Activated T-cell treated with anti-CD3 and anti-CD28 coated beads, Interleukin-2, amount 50 U/mL, for 4 hours (primary cell): ENCODE results near the gene GNAO1. TPM values are rescaled to one million over a fixed set of nuclear protein-coding genes. Genes with fewer than 3 reads are reported as not detected.

Experiments
- ATAC-seq, 2 donors: fragments of 200-7000 bp; cut with Tn5 transposase; one replicate each; pipeline ENCODE4 v1.10.0; 2021
- DNase-seq: peaks from one replicate; pipeline ENCODE4 v3.0.0-alpha.2; 2020
- H3K27me3 Mint-ChIP-seq: one replicate; pipeline ENCODE4 v1.8.0; 2021; ENCODE audit warnings: low read depth, mixed read lengths
- H3K36me3 Mint-ChIP-seq: one replicate; pipeline ENCODE4 v1.8.0; 2022; ENCODE audit warnings: mixed read lengths; ENCODE audit not compliant: insufficient read depth
- H3K4me1 Mint-ChIP-seq: one replicate; pipeline ENCODE4 v1.8.0; 2021; ENCODE audit warnings: low read depth, mixed read lengths
- H3K4me3 Mint-ChIP-seq: one replicate; pipeline ENCODE4 v1.8.0; 2021; ENCODE audit warnings: mild to moderate bottlenecking, moderate library complexity, mixed read lengths
- H3K9me3 Mint-ChIP-seq: one replicate; pipeline ENCODE4 v1.8.0; 2021; ENCODE audit warnings: mixed read lengths
- total RNA-seq, 3 donors: library from RNA; stranded (reverse); gene quantifications; one replicate each; pipeline ENCODE4 v1.2.1, GENCODE V29; 2021

GNAO1 gene
- total RNA-seq, 3 donors from 2014 or later, result 1.3 to 2.5 (median 2.1) TPM

- Mint-ChIP-seq H3K9me3 (no peaks in the 10 kb centered on the region), H3K27me3 (no peaks in the 10 kb centered on the region), H3K4me3 (no peak overlapping the region)
Measured at GRCh38 chr16:56241596-56241995, 50.3 kb downstream of the GNAO1 start.

DNA sequence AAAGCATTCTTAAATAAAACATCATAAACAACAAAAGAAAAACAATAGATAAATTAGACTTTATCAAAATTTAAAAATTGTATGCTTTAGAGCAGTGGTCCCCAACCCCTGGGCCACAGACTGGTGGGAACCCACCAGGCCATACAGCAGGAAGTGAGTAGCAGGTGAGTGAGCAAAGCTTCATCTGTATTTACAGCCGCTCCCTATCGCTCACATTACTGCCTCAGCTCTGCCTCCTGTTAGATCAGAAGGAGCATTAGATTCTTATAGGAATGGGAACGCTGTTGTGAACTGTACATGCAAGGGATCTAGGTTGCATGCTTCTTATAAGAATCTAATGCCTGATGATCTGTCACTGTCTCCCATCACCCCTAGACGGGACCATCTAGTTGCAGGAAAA lies 51.5 kb downstream of the GNAO1 start:
- H3K27me3 Mint-ChIP-seq, result no peaks in the 10 kb centered on the region
- no peak for DNase-seq
- no peaks in the 10 kb centered on the region for H3K36me3 Mint-ChIP-seq
- H3K4me3 Mint-ChIP-seq, result no peak overlapping the region
- ATAC-seq, result no peak
- H3K4me1 Mint-ChIP-seq, result no peaks in the 10 kb centered on the region
- no peaks in the 10 kb centered on the region for H3K9me3 Mint-ChIP-seq

More at GRCh38 chr16:56241596-56241995, 50.3 kb downstream of the GNAO1 start:
- DNase-seq (no peak), ATAC-seq (no peak)
- H3K36me3 Mint-ChIP-seq, result no peaks in the 10 kb centered on the region
- H3K4me1 Mint-ChIP-seq, result no peaks in the 10 kb centered on the region

- Mint-ChIP-seq H3K9me3 (no peaks in the 10 kb centered on the region), H3K4me1 (no peaks in the 10 kb centered on the region), H3K4me3 (no peak overlapping the region), H3K27me3 (no peaks in the 10 kb centered on the region), H3K36me3 (no peaks in the 10 kb centered on the region)
- DNase-seq (no peak), ATAC-seq (no peak)
Measured at GRCh38 chr16:56244612-56245011, 53.3 kb downstream of the GNAO1 start.

- H3K4me3 Mint-ChIP-seq, result no peak overlapping the region
- H3K4me1 Mint-ChIP-seq, result no peaks in the 10 kb centered on the region
- no peaks in the 10 kb centered on the region for H3K27me3 Mint-ChIP-seq
- H3K9me3 Mint-ChIP-seq, result no peaks in the 10 kb centered on the region
- ATAC-seq, result no peak
- no peak for DNase-seq
- no peaks in the 10 kb centered on the region for H3K36me3 Mint-ChIP-seq
Measured at GRCh38 chr16:56245197-56245596, 53.9 kb downstream of the GNAO1 start.

DNA sequence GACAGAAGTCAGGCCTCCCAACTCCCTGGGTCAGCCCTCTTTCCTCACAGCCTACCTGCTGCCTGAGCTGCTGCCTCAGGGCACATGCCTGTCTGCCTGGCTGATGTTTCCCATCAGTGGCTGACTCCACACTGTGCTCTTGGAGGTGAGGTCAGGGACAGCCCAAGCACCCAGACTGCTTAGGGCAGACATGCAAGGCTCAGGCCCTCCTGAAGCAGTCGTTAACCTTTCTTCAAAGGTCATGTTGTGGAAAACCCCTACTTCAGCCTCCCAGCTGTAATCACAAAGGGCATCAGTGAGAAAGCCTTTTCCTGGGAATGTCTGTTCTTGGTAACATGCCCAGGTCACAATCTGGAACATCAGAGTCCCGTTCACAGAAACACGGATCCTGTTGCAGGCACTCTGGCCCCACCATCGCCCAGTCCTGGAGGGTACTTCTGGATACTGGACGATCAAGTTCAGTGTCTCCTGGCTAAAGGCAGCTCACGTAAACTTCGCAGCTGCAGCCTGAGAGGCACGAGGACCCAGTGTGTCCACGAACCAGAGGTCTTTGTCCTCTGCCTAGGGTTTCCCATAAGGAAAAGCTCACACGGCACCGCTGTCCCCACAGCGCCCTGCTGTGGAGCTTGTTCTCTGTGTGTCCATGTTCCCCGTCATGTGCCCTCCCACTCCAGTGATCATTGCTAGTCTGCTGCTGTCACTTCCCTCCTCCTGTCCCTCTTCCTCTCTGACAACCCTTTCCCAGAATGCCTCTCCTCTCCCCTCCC lies 54.9 kb downstream of the GNAO1 start:
- no peaks in the 10 kb centered on the region for H3K9me3 Mint-ChIP-seq
- no peaks in the 10 kb centered on the region for H3K36me3 Mint-ChIP-seq
- H3K4me1 Mint-ChIP-seq, result no peaks in the 10 kb centered on the region
- DNase-seq (no peak), ATAC-seq (no peak)
- no peak overlapping the region for H3K4me3 Mint-ChIP-seq
- no peaks in the 10 kb centered on the region for H3K27me3 Mint-ChIP-seq

DNA sequence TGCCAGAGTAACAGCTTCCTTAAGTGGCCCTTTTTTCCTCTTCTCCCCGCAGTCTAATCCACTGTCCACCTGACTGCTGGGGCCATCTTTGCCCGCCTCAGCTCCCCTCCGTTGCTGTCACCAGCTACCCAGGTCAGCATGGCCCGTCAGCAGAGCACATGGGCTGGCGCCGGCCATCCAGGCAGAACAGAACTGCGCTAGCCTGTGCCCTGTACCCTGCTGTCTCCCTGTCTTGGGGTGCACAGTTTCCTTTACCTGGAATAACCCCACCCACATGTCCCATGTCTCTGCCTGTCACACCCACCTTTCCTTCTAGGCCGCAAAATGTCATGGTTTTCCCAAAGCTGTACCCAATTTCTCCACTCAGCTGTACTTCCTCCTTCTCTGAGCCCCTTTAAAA lies 55.7 kb downstream of the GNAO1 start:
- Mint-ChIP-seq H3K4me1 (no peaks in the 10 kb centered on the region), H3K9me3 (no peaks in the 10 kb centered on the region), H3K27me3 (no peaks in the 10 kb centered on the region), H3K36me3 (no peaks in the 10 kb centered on the region), H3K4me3 (no peak overlapping the region)
- no peak for ATAC-seq
- no peak for DNase-seq

DNA sequence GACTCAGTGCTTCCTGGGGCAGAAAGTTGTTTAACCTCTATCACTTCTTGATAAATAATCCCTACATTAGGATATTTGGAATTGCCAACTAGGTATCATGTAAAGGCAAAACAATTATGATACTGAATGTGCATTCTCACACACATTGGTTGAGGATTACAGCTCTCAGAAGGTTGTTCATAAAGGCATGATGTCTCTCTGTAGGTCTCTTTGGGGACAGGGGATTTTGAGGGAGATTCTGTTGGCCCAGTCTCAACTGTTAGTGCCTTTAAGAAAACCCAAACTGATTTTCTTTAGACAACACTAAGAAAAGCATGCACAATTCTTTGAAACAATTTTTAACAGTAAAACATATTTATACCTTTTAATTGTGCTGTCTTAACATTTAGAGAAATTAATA lies 56.5 kb downstream of the GNAO1 start:
- no peak overlapping the region for H3K4me3 Mint-ChIP-seq
- ATAC-seq, result no peak

GRCh38 chr16:56252835-56253234 lies 61.5 kb downstream of the GNAO1 start:
- no peak for ATAC-seq
- DNase-seq, result no peak
- H3K9me3 Mint-ChIP-seq, result no peaks in the 10 kb centered on the region
- H3K27me3 Mint-ChIP-seq, result no peaks in the 10 kb centered on the region
- H3K4me1 Mint-ChIP-seq, result no peaks in the 10 kb centered on the region
- no peak overlapping the region for H3K4me3 Mint-ChIP-seq
- H3K36me3 Mint-ChIP-seq, result no peaks in the 10 kb centered on the region

More for the DNA sequence above, 56.5 kb downstream of the GNAO1 start:
- H3K36me3 Mint-ChIP-seq, result no peaks in the 10 kb centered on the region
- no peaks in the 10 kb centered on the region for H3K27me3 Mint-ChIP-seq
- no peak for DNase-seq
- H3K9me3 Mint-ChIP-seq, result no peaks in the 10 kb centered on the region
- H3K4me1 Mint-ChIP-seq, result no peaks in the 10 kb centered on the region

DNA sequence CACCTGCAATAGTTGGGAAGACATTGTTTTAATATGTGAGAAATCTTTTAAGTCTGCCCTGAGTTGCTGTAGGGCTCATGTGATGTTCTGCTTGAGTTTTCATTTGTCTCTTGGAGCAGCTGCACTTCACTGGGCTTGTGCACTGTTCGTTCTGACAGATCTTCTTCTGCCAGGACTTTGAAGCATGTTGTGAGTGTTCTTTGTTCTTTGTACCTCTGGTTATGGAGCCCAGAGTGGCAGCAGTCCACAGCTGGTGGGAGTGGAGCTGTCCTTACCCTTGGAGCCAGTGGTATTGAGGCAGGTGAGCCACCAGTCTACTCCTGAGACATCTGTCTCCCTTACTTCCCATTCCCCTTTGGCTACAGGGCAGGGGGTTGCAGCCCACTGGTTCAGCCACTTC lies 64.6 kb downstream of the GNAO1 start:
- Mint-ChIP-seq H3K9me3 (no peaks in the 10 kb centered on the region), H3K4me3 (no peak overlapping the region), H3K27me3 (no peaks in the 10 kb centered on the region), H3K4me1 (peaks cover 5% of the 10 kb centered on the region), H3K36me3 (no peaks in the 10 kb centered on the region)
- DNase-seq, result no peak
- ATAC-seq, result no peak

GRCh38 chr16:56257239-56257638 lies 66.0 kb downstream of the GNAO1 start:
- H3K4me1 Mint-ChIP-seq, result peaks cover 18% of the 10 kb centered on the region
- no peak for ATAC-seq

GRCh38 chr16:56257666-56258342 lies 66.5 kb downstream of the GNAO1 start:
- Mint-ChIP-seq H3K4me3 (no peak overlapping the region), H3K27me3 (no peaks in the 10 kb centered on the region), H3K4me1 (peaks cover 24% of the 10 kb centered on the region), H3K36me3 (no peaks in the 10 kb centered on the region), H3K9me3 (no peaks in the 10 kb centered on the region)
- DNase-seq, result no peak
- ATAC-seq, result no peak

More at GRCh38 chr16:56257239-56257638, 66.0 kb downstream of the GNAO1 start:
- Mint-ChIP-seq H3K9me3 (no peaks in the 10 kb centered on the region), H3K4me3 (no peak overlapping the region), H3K36me3 (no peaks in the 10 kb centered on the region), H3K27me3 (no peaks in the 10 kb centered on the region)
- no peak for DNase-seq

DNA sequence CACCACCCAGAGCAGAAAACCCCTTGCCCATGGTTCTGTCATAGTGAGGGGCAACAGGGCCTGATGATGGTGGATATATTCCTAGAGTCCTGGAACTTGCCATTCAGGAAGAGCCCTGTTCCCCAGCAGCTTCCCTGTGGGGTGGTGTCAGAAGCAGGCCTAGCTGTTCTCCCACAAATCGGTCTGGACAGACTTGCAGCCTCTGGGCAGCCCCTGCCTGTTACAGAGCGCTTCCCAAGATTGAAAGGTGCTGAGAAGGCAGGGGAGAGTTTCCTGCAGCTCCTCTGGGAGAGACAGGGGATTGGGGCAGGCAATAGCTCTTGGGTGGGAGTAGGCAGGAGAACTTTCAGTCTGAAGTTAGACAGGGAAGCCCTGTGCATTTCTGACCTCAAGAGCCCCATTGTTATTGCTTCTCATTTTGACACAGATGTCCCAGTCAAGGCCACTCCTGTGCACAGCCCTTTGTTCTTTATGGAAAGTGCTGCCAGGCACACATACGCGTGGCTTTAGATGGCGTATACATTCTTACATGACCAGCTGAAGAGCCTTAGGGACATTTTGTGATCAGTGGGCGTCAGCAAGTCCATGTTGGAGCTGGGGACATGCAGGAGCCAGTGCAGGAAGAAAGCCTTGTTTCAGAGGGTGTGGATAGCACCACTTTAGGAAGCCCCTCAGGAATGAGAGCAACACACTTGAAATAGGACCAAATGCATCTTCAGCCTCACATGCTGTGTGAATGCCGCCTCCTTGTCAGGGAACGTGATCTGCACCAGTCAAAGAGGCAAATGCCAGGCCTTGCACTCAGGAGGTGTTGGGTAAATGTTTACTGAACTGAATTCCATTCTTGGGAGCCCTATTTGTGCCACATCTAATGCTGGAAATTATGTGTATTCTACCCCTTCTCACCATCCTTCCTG lies 67.5 kb downstream of the GNAO1 start:
- H3K4me1 Mint-ChIP-seq, result peaks cover 33% of the 10 kb centered on the region
- ATAC-seq, result no peak
- no peak for DNase-seq
- H3K4me3 Mint-ChIP-seq, result no peak overlapping the region
- no peaks in the 10 kb centered on the region for H3K27me3 Mint-ChIP-seq
- no peaks in the 10 kb centered on the region for H3K36me3 Mint-ChIP-seq
- H3K9me3 Mint-ChIP-seq, result no peaks in the 10 kb centered on the region

DNA sequence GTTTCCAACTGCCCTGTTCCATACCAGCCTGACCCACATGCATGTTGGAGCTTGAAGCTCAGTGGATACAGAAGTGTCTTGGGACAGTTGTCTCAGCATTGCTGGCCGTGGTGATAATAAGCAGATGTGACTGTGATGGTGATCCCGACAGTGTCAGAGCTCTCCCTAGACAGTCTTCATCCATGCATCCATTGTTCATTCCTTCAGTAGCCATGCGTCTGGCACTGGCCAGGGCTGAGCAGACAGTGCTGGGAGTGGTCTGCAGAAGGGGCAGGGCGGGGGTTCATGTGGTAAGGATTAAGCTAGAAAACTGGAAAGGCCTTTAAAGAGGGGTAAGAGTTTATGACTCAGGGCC lies 68.1 kb downstream of the GNAO1 start:
- Mint-ChIP-seq H3K9me3 (no peaks in the 10 kb centered on the region), H3K36me3 (no peaks in the 10 kb centered on the region), H3K4me1 (peaks cover 38% of the 10 kb centered on the region), H3K27me3 (no peaks in the 10 kb centered on the region), H3K4me3 (no peak overlapping the region)
- DNase-seq, result no peak
- no peak for ATAC-seq

DNA sequence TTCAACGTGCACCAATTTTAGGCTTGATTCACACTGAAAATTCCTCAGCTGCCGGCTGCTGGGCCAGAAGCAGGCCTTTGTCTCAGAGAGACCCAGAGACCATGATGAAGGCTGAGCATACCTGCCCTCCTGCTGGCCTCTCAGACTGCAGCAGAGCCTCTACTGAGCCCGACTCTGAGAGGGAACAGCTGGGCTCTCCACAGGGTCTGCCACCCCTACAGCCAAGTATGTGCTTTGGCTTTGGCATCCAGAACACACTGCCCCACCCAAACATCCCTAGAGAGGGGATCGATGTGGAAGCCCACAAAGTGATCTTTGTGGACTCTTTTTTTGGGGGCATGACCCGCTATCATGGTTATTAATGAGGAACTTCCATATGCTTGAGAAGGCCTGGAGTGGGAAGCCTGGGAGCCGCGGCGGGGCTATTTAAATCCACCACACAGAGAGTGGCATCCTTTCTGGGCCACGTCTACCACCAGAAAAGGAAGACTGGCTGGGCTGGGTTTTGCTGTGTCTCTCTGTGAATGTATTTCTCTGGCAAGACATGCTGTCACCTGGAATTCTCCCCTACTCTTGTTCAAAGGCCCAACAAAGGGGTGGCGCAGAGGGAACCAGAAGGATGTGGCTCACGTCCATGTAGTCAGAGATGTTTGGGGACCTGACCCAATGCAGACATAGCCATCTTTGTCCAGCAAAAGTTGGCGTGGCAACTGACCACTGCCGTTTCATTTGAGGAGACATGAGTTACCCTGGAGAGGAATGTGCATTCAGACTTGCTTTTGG lies 69.3 kb downstream of the GNAO1 start:
- Mint-ChIP-seq H3K27me3 (no peaks in the 10 kb centered on the region), H3K36me3 (no peaks in the 10 kb centered on the region), H3K9me3 (no peaks in the 10 kb centered on the region), H3K4me1 (peaks cover 41% of the 10 kb centered on the region), H3K4me3 (no peak overlapping the region)
- ATAC-seq (no peak), DNase-seq (no peak)
